ENCODE data around the gene LRRC59.
"Not testable (repeated sequence)": the region's sequence is repeated elsewhere in the genome, so short reads cannot be mapped to it uniquely, and the experiment has no call there.

LRRC59 gene

DNA sequence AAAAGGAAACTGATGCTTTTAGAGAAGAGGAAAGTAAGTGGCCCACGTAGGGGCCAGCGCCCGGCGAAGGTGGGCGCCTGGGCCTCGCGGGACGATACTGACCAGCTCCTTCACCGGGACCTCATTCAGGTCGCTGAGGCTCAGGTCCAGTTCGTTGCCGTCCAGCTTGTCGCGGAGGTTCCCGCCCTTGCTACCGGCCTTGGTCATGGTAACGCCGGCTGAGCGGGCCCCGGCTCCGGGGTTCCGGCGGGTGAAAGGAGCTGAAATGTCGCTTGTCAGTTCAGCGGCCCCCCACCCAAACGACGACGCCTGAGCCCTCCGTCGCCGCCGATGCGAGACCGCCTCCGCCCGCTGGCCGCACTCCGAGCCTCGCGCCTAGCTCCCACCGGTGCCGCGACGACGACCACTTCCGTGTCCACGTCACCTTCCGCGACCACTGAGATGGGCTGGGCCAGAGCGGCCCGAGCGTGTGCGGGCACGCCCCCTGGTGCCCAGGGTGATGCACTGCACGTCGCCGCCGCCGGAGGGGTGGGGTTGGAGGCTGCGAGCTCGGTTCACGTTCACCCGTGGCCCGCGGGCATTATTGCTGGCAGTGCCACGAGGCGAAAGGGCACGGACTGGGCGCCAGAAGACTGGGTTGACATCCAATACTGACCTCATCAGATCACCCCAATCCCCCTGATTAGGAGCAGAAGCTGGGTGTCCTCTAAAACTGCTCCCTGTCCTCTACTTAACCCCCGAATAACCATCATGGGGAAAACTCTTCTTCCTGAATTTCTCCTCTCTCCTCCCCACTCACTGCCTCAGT lies at the start of gene LRRC59:
TSS of gene LRRC59 (minus strand) at position 413 of the 808 bp plus-strand sequence. CDS start at position 207, 206 bp downstream.
- peak; percentile 89 to 90 for DNase-seq

GRCh38 chr17:50445730-50446325 lies 48.5 kb upstream of the LRRC59 start:
- no peak for DNase-seq

- DNase-seq, result no peak
Observed at GRCh38 chr17:50444841-50445715, 47.8 kb upstream of the LRRC59 start.

DNA sequence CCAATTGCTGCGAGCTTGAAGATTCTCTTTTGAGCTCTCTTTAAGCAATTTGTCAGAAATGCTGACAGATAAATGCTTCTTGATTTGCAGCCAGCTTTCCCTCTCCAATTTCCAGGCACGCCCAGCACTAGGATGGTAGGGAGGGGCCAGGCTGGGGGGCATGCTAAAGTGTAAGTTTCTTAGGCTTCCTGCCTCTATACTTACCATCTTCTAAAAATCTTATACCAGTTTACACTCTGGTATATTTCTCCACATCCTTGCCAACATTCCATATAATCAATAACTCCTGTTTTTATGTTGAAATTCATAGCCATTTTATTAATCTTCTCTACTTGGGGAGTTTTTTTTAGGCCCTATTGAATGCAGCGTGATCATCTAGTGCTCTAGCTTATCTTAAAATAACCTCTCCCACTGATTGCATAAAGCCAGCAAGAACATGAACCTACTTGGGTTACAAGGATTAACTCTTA lies 46.2 kb upstream of the LRRC59 start:
- no peak for DNase-seq

DNA sequence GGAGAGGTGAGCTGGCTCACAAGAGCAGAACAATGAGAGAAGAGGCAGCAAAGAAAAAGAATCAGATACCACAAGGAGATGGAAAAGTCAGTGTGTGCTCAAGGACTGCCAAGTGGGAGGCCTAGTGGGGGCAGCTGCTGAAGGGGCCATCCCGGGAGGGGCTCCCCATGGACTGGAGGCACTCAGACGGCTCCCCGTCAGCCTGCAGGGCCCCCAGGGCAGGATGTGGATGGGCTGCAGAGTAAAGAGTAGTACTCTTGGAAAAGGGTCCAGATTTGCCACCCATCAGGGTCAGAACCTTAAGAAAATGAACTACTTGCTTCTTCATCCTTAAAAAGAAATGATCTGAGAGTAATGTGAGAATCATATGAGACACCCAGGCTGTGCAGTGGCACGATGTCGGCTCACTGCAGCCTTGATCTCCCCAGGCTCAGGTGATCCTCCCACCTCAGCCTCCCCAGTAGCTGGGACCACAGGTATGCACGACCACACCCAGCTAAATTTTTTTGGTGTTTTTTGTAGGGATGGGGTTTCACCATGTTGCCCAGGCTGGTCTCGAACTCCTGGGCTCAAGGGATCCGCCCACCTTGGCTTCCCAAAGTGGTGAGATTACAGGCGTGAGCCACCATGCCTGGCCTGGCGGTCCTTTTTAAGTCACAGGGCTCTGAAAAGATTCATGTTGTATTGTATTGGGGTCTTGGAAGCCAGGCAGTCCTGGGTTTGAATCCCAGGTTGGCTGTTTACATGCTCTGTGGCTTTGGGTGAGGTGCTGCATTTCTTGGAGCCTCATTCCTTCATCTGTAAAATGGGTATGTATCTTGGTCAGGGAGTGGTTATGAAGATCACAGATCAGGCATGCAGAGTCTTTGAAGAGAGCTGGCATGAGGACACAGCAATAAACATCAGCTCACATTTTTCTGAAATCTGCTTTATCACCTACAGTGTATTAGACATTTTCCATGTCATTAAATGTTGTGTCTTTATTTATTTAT lies 43.8 kb upstream of the LRRC59 start:
- DNase-seq, result no peak

- DNase-seq, result no peak
Observed at GRCh38 chr17:50440172-50440837, 43.0 kb upstream of the LRRC59 start.

DNA sequence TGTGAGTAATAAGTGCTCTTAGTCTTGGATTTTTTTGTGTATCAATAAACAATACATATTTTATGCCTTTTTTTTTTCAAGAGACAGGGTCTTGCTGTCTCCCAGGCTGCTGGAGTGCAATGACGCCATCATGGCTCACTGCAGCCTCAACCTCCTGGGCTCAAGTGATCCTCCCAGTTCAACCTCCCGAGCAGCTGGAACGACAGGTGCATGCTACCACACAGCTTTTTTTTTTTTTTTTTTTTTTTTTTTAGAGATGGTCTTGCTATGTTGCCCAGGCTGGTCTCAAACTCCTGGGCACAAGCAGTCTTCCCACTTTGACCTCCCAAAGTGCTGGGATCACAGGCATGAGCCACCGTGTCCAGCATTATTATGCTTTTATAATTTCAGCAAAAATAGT lies 41.7 kb upstream of the LRRC59 start:
- no peak for DNase-seq

DNA sequence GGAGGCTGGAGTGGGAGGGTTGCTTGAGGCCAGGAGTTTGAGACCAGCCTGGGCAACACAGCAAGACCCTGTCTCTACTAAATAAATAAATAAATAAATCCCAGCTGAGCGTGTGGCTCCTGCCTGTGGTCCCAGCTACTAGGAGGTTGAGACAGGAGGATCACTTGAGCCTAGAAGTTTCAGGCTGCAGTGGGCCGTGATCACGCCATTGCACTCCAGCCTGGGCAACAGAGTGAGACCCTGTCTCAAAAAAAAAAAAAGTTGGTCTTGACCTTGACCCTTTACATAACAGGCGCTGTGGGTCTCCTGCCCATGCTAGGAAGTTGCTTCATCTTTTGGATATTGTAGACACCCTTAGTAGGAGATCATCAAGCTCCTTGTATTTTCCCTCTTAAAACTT lies 40.1 kb upstream of the LRRC59 start:
- DNase-seq, result no peak

DNA sequence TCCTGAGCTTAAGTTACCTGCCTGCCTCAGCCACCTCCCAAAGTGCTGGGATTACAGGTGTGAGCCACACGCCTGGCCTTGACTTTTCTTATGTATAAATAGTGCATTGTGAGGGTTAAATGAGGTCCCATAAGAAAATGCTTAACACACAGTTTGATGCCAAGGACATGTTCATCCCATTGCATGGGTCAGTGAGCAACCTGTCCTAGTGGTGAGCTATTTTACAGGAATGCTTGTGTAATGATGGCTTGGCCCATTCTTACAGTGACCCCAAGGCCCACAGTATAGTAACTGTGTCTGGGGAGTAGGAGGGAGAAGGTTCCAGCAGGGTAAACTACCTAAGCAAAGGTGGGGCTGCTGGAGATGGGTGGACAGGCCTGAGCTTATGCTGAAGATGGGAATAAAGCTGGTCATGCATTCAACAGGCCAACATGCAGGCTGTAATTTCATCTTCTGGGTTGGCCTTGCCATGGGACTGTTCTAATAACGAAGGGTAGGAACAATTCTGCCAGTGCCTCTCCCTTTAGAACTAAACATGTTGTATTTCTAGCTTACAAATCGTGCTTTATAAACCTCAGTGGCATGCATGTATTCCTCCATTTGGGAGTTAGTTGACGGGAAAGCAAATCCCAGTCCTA lies 34.9 kb upstream of the LRRC59 start:
- no peak for DNase-seq

GRCh38 chr17:50430821-50431618 lies 33.7 kb upstream of the LRRC59 start:
- DNase-seq, result no peak

GRCh38 chr17:50429793-50430192 lies 32.5 kb upstream of the LRRC59 start:
- no peak for DNase-seq

DNA sequence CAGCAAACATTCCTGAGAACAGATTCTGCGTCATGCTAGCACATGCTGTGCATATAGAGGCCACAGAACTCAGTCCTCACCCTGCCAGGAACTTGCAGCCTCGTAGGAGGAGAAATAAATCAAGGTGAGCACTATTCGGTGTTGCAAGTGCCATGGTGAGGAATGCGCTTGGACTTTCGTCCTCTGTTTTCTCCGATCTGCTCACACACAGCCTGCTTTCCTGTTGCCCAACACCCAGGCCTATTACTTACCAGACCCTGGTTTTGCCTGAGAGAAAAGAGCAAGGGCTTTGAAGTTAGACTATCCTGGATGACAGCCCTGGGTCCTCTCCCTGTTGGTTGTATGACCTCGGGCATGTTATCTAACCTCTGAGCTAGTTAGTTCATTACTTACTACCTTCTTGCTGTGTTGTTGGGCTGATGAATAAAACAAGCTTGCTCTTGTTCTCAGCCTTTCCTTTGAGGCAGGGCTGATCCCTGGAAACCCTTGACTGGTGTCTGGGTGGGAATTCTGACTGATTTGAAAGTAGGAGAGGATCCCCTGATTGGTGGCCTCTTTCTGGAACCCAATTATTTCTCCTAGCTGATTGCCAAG lies 31.6 kb upstream of the LRRC59 start:
- DNase-seq, result no peak

DNA sequence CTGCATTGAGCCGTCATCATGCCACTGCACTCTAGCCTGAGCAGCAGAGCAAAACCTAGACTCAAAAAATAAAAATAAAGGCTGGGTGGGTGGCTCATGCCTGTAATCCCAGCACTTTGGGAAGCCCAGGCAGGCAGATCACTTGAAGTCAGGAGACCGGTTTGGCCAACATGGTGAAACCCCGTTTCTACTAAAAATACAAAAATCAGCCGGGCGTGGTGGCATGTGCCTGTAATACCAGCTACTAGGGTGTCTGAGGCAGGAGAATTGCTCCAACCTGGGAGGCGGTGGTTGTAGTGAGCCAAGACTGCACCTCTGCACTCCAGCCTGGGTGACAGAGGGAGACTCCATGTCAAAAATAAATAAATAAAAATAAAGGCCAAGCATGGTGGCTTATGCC lies 30.8 kb upstream of the LRRC59 start:
- not testable (repeated sequence) for DNase-seq

- DNase-seq, result peak in 1 of 2 experiments; percentile 8
Observed at GRCh38 chr17:50426814-50427787, 29.8 kb upstream of the LRRC59 start.

DNA sequence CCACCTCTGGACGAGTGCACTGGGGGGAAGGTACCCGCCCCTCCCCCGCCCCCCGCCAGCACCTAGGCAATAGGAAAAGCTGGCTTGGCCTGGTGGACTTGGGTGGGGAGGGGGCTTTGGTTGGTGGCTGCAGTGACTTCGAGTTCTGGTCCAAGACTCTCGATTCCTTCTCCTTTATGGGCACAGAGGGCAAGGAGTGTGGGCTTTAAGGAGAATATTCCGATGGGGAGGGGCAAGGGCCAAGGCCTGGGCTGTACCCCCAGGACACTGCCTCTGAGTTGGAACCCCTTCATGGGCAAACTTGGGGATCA lies 29.1 kb upstream of the LRRC59 start:
- DNase-seq, result no peak

DNA sequence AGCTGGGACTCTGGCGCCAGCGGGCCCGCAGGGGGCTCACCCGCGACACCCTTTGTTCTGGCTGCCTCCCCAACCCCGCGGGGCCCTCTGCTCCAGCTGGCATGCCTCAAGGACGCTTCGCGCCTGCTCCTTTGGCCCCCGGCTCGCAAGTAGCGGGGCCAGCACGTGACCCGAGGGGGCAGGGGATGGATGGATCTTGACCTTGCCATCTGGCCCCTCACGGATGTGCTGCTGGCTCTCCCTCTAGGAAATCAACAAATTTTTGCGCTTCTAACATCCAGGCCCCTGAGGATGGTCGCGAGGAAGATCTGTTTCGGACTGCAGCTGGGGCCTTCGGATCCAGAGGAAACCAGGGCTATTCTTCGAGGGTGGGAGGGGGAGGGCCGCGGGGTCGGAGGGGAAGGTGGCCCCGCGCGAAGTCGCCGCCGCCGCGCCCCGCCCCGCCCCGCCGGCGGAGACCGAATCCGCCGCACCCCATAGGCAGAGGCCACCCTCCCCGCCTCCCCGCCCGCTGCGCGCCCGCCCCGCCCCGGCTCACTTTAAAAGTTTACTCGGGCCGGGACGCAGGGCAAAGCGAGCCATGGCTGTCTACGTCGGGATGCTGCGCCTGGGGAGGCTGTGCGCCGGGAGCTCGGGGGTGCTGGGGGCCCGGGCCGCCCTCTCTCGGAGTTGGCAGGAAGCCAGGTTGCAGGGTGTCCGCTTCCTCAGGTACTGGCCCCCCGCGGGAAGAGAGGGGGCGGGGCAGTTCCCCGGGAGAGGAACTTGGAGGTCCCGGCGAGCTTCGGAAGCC lies 28.6 kb upstream of the LRRC59 start, which contains the start of gene ACSF2:
TSS of gene ACSF2 (plus strand) at position 537 of the 790 bp plus-strand sequence. CDS start at position 581, 44 bp downstream.
- peak; percentile 53 to 72 for DNase-seq

DNA sequence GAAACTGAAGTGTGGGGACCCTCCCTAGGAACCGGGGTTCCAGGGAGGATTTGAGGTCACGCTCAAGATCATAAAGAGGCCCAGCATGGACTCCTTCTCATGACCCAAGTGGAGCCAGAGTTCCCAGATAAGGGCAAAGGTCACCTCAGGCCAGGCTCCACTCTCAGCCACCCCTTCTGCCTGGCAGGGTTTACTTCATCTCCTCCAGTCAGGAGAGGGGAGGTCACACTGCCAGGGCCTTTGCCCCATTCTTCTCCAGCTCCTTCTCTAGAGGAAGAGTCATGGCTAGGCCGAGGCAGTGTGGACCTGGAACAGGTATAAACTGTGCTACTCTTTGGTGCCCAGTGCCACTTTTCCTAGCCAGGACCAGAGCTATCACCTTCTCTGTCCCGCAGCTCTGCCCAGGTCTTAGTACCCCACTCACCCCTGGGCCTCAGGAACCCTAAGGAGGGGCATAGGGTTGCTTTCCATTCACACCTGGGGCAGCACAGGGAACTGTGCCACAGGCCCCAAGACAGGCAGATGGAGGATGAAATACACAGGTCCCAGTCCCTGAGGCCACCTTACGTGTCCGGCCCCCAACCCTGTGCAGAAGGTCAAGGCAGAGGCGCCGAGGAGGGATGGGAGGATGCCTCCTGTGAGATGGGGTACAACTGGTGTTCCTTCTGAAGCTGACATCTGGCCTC lies 27.8 kb upstream of the LRRC59 start:
- DNase-seq, result no peak
